ENCODE data around the gene SGK1. TPM values are rescaled to one million over a fixed set of nuclear protein-coding genes. Genes with fewer than 3 reads are reported as not detected.
"Not testable (repeated sequence)": the region's sequence is repeated elsewhere in the genome, so short reads cannot be mapped to it uniquely, and the experiment has no call there.

Gene SGK1
- total and polyA plus RNA-seq, 10 donors: 12.3 to 80.1 (median 51.4) TPM

- 88 to 98% (median 93%) methylated on average over 3 of the region's 3 CpGs for WGBS, 5 donors
- Histone ChIP-seq H3K4me3 (no peak overlapping the region), H3K27me3 (replicated peaks in 1 of 7) (no peaks in the 10 kb centered on the region), H3K36me3 (no peaks in the 10 kb centered on the region), H3K4me1 (no peaks in the 10 kb centered on the region), H3K9me3 (no peaks in the 10 kb centered on the region), H3K27ac (no peak overlapping the region)
- TF ChIP-seq POLR2A (IDR thresholded peaks at IDR 0.05) (no peak), POLR2AphosphoS5 (IDR thresholded peaks at IDR 0.05) (no peak), CTCF (IDR thresholded peaks at IDR 0.05 in 8 of 11, conservative IDR thresholded peaks at IDR 0.05 in 3 of 11) (no peak)
- no peak for DNase-seq
- intact Hi-C loops (cut with DNase I; ENCODE audit: low total_unique reads): no loop called here
Measured at GRCh38 chr6:134258849-134259306, 59.0 kb downstream of the SGK1 start.

- Histone ChIP-seq H3K4me1 (no peaks in the 10 kb centered on the region), H3K36me3 (no peaks in the 10 kb centered on the region), H3K27me3 (replicated peaks in 1 of 7) (no peaks in the 10 kb centered on the region), H3K27ac (no peak overlapping the region), H3K4me3 (no peak overlapping the region), H3K9me3 (no peaks in the 10 kb centered on the region)
- intact Hi-C loops (cut with DNase I; ENCODE audit: low total_unique reads): no loop called here
- 78 to 91% (median 91%) methylated on average over 3 of the region's 3 CpGs for WGBS, 5 donors
- TF ChIP-seq POLR2A (IDR thresholded peaks at IDR 0.05) (no peak), POLR2AphosphoS5 (IDR thresholded peaks at IDR 0.05) (no peak), CTCF (IDR thresholded peaks at IDR 0.05 in 8 of 11, conservative IDR thresholded peaks at IDR 0.05 in 3 of 11) (no peak)
- no peak for DNase-seq
Measured at GRCh38 chr6:134257516-134257915, 60.4 kb downstream of the SGK1 start.

- WGBS, 5 donors: 96 to 99% (median 96%) methylated on average over 8 of the region's 8 CpGs
- DNase-seq: no peak
- Histone ChIP-seq H3K4me3 (no peak overlapping the region), H3K4me1 (no peaks in the 10 kb centered on the region), H3K27me3 (replicated peaks in 1 of 7) (no peaks in the 10 kb centered on the region), H3K9me3 (no peaks in the 10 kb centered on the region), H3K36me3 (no peaks in the 10 kb centered on the region), H3K27ac (no peak overlapping the region)
- TF ChIP-seq POLR2AphosphoS5 (IDR thresholded peaks at IDR 0.05) (no peak), CTCF (IDR thresholded peaks at IDR 0.05 in 8 of 11, conservative IDR thresholded peaks at IDR 0.05 in 3 of 11) (no peak), POLR2A (IDR thresholded peaks at IDR 0.05) (no peak)
- intact Hi-C loops (cut with DNase I; ENCODE audit: low total_unique reads): no loop called here
Measured at GRCh38 chr6:134256862-134257261, 61.0 kb downstream of the SGK1 start.

GRCh38 chr6:134255280-134255679 lies 62.6 kb downstream of the SGK1 start:
- H3K4me3 ChIP-seq; H3K9me3 ChIP-seq; H3K27ac ChIP-seq; intact Hi-C loops (cut with DNase I; ENCODE audit: low total_unique reads); H3K4me1 ChIP-seq; H3K27me3 ChIP-seq (replicated peaks in 1 of 7); H3K36me3 ChIP-seq; DNase-seq: not testable (repeated sequence)
- whole genome bisulfite sequencing, 5 donors: 91 to 98% (median 93%) methylated on average over 2 of the region's 2 CpGs

DNA sequence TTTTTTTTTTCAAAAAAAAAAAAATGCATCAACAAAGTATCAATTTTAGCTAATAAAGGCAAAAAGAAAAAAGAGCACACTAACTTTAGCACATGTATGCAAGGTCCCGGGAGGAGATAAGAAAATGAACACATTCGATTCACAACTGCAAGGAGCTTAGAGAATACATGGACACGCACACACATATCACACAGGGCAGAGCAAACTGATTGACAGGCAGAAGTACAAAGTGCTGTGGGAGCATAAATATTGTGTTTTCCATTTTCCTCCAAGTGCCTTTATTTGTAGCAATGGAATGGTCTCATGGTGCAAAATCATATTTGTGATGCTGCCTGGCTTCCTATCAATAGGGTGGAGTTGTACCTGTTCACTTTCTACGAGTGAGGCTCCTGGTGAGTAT lies 63.8 kb downstream of the SGK1 start:
- no peak for DNase-seq
- no peaks in the 10 kb centered on the region for H3K9me3 ChIP-seq
- no peaks in the 10 kb centered on the region for H3K27me3 ChIP-seq (replicated peaks in 1 of 7)
- WGBS, 5 donors: 93 to 97% (median 96%) methylated on average over 4 of the region's 4 CpGs
- no peaks in the 10 kb centered on the region for H3K36me3 ChIP-seq
- intact Hi-C loops (cut with DNase I; ENCODE audit: low total_unique reads): no loop called here
- peaks cover 5 to 19% (median 14%) of the 10 kb centered on the region in 6 donors for H3K4me1 ChIP-seq
- no peak overlapping the region for H3K27ac ChIP-seq
- no peak for TF ChIP-seq CTCF (IDR thresholded peaks at IDR 0.05 in 8 of 11, conservative IDR thresholded peaks at IDR 0.05 in 3 of 11)
- TF ChIP-seq POLR2AphosphoS5 (IDR thresholded peaks at IDR 0.05): no peak
- TF ChIP-seq POLR2A (IDR thresholded peaks at IDR 0.05): no peak
- no peak overlapping the region for H3K4me3 ChIP-seq
